ENCODE results near the gene TRPM3.

The TRPM3 gene

DNA sequence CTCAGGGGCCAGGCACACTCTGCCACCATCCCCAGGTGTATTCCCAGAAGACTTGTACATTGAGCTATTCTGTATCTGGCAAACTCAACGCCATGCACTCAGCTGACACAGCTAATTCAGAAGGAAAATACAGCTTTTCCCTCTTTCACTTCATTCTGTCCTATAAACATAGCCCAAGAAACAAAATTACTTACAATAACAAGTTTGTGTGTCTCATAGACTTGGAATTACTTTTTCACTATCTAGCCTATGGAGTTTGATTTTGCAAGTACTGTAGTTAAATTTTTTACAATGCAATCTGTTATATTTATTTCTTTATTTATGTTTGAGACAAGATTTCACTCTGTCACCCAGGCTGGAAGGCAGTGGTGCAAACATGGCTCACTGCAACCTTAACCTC lies 581.9 kb downstream of the TRPM3 start:
- no peak for DNase-seq

DNA sequence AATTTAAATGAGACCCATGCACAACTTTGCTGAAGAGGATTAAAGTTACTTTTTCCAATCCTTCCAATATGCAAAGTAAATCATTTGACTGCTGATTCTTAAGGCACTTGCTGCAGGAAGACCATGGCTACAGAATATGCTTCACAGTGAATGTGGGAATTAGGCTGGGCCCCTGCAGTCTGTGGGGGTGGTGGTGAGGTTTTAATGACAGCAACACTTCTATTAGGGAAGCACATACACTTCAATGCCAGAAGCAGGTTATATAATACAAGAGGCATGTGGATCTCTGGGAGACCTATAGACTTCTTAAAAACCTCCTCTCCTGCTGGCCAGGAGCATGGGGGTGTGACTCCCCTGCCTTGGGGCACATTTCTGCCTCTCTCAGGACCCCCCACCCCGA lies 582.4 kb downstream of the TRPM3 start:
- no peak for DNase-seq

DNA sequence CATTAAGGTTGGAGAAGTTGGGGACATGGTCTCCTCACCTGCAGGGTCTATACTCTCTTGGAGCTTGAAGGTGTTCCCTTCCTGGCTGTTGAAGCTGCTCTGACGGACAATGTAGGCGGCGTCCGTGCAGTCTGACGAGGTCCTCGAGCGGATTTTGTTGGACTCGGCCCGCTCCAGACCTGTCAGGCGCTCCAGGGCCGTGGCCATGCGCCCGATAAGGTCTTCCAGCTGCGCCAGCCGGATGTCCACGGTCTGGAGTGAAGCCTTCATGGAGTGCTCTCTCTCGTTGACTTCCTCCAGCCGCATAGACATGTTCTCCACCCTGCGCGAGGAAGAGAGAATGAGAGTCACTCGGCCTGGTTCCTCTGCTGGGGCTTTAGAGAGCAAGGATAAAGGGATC lies 584.3 kb downstream of the TRPM3 start:
- DNase-seq: no peak

DNA sequence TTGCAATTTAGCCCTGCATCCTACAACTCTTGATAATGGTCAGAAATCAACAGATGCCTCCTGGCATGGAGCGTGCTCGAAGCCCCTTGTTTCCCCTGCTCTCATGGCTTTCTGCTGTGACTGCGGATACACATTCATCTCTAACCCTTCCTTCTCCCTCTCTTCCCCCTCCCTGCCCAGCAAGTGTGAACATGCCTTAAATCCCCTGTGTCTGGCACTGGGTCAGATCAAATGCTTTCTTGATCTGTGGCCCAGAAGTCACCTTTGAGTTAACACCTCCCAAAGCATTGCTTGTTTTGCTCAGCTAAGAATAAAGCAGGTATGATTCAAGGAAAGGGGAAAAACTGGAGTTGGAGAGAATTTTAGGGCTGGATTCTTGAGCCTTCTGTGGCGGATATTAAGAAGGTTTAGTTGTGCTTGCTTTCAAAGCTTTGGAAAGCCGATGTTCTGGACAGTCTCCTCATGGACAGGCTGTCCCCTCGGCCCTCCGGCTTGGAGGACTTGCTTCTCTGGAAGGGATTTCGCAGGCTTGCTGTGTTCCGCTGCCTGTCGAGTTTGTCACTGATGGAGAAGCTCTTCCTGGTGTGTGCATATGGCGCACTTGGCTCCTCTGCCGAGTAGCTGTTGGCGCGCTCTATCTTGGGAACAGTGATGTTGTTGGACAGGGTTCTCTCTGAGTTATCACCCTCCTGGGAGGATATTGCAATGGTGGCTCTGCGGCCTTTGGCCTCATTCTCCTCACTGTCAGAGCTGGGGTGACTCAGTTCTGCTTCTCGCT lies 585.7 kb downstream of the TRPM3 start:
- DNase-seq: no peak

DNA sequence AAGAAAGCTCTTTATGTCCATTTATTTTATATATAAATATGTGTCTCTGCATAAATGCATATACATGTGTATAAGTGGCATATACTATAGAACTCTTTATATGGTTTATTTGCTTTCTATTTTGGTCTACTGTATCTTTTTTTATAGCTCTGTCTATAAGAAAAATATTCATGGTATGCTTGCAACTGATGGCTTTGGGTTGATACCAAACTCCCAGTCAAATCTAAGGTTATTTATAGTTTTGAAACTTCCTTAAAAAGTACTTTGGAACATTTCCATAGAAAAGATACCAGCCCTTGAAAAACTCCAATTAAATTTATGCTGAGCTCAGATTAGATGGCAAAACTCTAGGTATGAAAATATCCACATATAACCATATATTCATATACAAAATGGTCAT lies 587.0 kb downstream of the TRPM3 start:
- DNase-seq: no peak

DNA sequence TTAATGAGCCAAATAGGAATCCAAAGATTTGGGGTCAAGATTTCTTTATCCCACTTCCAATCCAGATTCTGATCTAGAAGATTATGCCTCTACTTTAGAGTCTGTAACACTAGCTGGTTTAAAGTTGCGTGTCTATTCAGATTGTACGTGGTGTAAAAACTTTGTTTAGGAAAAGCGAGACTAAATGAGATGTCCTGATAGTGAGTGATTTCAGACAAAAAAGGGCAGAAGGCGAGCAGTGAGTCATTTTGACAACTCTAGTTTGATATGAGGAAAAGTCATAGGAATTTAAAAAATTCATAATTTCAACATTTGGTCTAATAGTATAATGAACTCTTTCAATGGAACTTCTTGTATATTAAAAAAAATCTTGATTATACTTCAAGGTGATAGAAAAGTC lies 587.4 kb downstream of the TRPM3 start:
- DNase-seq: no peak

DNA sequence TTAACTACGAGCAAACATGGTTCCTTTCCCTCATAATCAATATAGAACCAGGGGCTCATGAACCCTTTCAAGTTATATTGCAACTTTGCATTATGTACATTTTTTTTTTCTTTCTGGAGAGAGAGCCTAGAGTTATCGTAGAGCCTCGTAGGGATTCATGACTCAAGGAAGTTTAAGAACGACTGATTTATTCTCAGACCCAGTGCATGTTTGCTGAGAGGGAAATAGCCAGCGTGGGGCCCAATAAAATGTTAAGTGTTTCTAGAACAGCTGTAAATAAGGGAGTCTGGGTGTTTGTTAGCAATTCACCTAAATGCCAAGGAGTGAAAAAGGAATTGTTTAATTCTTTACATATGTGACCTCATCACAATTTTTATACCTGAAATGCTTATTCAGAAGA lies 587.9 kb downstream of the TRPM3 start:
- no peak for DNase-seq

DNA sequence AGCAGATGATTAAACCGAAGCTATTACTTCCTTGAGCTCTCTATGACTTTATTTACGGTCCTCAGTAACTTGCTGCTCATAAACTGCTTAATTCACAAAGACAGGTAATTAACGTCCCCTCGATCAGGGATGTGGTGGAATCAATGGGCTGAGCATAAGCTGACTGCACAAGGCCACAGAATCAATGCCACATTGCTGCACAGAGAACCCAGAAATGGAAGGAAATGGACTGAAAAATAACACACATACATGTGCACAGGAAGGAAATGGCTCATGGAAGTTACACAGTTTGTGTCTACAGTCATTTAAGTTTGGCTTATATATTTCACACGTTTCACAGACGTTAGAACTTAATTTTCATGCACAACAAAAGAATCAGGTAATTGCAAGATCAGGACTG lies 588.7 kb downstream of the TRPM3 start:
- no peak for DNase-seq

DNA sequence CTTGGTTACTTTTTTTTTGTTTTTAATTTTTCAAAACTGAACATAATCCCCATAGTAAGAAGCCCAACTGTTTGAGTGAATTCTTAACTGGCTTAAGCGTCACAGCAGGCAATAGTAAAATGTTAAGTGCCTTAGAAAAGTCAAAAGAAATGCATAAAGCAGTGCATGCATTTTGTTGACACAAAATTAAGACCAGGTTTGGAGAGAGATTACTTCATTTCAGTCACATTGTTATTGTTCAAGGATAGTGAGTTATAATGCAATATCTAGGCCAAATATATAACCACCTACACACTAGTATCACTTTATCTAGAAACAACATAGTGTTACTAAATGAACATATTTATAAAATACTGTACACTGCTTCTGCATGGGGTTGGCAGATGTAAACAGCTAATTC lies 590.1 kb downstream of the TRPM3 start:
- DNase-seq: no peak

DNA sequence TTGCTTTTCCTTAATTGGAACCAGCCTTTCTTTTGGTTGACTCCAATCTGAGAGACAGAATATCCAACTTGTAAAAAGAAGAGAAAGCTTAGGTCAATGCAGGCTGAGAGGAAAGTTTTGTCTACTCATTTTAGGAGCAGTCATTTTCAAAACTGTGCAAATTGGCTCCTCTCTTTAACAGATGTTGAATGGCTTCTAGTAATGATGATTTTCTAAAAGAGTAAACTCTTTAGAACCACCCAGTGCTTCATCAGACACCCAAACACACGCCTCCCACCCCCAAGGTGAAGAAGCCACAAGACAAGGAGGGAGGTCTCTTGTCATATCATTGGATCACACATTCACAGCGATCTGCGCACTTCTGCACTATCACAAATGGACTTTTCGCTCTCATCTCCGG lies 590.7 kb downstream of the TRPM3 start:
- DNase-seq: no peak

DNA sequence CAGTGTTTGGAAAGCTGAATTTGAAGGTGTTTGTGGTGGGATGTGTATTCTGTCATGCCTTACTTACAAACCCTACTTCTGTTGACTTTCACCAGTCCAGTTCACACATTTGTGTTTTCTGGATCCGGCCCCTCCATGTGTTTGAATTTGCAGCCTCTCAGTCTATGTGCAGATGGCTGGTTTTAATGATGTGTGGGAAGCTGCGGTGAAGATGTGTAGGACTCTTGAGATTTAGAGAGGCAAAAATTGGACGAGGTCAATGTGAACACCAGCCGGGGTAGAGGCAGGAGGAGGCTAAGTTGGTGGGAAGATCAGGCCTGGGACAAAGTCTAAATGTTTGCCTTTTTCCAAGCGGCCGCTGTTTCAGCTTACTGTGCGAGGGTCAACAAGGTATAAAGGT lies 591.6 kb downstream of the TRPM3 start:
- DNase-seq: no peak

DNA sequence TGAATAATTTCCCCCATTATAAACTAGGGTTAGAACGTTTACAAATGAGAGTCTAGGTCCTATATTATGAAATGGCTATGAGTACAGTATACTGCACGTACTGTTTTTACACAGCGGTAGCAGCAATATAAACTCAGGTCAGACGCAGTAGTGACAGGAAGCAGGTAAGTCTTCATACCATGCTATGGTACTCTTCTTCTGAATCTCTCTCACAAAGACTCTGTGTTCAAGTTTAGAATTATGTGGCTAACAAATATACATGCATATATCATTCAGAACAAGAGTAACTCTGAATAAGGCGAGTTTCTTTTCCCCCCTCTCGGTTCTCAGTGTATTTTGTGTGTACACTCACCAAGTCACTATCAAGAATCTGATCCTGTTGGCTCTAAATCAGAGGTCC lies 592.0 kb downstream of the TRPM3 start:
- no peak for DNase-seq

DNA sequence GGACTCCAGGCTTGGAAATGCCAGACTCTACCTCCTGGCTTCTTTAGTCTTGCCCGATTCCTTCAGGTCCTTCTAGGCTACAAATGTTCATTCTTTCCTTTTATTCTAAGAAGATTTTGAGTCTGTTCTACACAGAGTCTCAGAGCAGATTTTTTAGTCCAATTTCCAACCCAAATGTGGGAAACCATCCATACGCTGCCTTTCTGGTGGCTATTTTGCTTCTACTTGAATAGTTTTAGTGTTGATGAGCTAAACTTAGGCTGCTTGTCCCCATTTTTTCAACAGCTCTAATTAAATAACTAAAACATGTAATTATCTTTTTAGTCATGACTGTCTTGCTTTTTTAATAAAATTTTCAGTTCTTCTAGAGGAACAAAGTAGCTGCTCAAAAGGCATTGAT lies 594.5 kb downstream of the TRPM3 start:
- DNase-seq: no peak

DNA sequence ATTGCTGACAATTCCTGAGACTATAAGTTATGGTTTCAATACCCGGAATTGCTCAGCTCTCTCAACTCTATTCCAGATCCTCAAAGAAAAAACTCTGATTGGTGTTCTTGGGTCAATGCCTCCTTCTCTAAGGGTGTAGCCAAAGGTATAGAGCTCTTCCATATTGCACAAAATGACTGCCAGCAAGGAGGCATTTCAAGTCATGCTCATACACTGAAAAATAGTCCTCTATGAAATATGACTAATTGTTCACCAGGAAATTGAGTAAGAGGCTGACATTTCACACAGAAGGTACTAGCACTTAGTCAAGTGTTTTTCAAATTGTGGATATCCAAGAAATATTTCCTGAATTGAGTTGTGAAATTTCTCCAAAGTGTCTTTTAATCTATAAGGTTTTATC lies 595.9 kb downstream of the TRPM3 start:
- DNase-seq: no peak

DNA sequence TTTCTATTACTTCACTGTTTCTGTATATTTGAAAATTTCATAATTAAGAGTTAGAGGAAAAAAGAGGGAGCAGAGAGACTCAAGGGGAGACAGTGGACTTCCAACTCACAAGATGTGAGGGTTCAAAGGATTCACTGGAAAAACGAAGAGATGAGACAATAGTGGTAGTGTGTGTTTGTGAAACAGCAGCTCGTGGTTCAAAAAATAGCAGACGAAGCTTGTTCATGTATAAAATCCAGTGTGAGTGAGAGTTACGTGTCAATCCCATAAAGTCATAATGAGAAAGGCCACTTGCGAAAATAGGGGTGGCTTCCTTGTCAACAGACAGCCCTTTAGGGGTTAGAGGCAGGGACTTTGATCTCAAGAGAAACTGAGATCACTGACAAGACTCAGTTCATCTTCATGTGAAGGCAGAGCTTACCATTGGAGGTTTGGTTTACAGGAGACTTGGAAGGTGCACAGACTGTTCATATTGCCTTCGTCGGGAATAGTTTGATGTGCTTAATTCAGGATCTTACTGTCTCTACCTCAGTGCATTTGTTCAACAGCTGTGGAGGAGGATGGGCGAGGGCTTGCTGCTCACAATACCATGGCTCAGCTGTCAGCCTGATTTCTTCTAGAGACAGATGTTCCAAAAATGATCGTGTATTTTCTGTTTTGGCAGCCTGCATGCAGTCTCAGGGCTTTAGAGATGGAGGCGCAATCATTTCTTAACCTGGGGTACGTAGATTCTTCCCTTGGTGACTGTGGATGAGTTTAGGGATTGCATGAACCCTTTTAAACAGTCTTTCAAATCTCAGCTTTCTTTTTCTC lies 601.3 kb downstream of the TRPM3 start:
- DNase-seq: no peak

DNA sequence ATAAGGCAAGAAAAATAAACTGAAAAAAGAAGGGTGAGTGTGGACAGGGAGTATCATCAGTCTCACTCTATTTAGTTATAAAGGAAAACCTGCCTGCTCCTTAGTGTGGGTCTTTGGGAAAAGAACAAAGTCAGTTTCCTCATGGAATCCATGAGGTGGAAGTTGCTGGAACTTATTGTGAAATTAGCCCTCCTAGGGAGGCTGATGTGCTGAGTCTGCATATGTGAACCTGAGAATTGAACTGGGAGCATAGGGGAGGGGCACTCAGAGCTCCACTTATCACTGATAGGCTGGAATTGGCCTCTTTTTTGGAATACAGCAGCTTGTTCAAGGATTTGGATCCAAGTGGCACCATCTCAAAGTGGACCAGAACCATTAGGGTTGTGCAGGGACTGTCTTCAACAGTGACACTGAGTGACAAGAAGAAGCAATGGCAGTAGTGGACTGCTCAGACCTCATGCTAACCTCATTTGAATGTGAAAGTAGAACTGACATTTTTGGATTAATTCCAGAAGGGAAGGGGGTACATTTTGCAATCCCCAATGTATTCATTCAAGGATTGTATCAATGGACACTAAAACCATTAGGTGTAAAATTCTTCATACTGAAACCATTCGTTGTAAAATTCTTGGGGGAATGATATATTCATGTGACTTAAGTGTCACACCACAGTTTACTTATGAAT lies 603.4 kb downstream of the TRPM3 start:
- DNase-seq: no peak

DNA sequence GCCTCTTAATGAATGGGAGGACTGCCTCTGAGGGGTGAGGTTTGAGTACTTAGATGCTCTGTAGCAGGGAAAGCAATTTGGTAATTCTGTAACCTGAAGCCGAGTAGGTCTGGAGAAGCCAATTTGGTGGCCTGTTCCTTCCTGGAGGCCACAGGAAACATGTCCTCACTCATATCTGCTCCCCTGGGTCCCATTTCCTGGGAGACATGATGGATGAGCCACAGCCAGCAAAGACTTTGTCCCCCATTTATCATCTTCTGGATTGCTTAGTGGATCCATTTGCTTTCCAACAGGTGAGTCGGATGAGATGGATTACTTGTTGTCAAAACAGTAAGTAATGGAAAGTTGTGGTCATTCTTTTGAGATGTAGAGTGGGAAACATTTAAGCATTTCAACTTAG lies 607.1 kb downstream of the TRPM3 start:
- no peak for DNase-seq

DNA sequence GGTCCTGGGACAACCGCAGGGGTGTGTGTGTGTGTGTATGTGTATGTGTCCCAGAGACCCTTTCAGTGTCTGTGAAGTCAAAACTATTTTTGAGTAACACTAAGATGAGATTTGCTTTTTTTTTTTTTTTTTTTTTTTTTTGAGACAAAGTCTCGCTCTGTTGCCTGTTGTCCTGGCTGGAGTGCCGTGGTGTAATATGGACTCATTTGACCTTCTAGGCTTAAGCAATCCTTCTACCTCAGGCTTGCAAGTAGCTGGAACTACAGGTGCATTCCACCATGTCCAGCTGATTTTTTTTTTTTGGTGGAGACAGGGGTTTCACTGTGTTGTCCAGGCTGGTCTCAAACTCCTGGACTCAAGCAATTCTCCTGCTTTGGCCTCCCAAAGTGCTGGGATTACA lies 609.6 kb downstream of the TRPM3 start:
- DNase-seq: no peak

DNA sequence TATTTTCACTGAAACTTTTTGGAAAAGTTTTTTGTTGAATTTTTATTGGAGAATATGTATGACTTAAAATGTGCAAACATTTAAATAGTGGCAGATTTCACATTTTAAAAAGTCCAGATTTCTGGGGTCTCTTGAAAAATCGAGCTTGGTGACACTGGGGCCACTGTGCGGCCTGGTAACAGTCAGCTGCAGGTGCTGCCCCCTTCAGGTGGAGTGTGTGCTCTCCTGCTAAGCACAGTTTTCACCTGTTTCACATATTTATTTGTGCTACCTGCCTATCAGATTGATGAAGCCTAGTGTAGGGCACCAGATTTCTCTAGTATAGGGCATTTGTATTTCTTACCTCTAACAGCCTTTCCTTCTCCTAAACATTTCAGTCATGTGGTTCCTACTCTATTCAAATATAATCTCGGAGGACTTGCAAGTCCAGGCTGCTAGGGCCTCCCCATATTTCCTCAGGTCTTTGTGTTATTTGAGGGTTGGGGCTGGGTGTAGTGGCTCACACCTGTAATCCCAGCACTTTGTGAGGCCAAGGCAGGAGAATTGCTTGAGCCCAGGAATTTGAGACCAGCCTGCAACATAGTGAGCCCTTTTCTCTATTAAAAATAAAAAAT lies 611.2 kb downstream of the TRPM3 start:
- DNase-seq: no peak

DNA sequence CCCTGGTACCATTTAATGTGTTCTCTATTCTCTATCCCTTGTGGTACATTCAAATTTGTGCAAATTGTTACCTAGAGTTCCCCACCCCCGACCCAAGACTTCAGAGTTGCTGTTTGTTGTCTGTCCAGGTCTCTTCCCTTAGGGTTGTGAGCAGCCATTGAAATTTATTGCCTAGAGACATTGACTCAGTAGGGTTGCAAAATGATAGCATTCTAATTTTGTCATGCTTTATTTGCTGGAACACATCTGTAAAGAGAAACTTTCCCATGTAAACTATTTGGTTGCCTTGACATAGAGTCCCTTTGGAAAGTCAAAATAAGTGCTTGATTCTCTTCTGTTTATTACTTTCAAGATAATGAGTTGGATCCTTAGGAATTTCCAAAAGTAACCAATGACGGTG lies 615.3 kb downstream of the TRPM3 start:
- DNase-seq: no peak

DNA sequence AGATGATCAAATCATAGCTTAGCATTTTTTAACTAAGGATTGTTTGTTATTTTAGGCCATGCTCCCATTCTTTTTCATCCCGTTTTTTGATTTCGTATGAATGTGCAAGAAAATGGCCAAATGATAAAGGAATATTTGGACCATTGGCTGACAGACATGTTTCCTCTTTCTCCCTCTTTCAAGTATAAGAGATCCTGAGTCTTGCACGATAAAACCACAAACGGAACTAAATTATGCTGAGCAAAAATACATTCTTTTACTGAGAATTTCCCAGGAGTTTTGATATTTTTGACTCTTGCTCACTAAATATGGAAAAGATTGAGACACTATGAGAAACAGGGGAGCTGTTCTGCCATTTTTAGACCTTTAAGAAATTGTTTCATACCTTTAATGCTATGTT lies 616.6 kb downstream of the TRPM3 start:
- DNase-seq: no peak

DNA sequence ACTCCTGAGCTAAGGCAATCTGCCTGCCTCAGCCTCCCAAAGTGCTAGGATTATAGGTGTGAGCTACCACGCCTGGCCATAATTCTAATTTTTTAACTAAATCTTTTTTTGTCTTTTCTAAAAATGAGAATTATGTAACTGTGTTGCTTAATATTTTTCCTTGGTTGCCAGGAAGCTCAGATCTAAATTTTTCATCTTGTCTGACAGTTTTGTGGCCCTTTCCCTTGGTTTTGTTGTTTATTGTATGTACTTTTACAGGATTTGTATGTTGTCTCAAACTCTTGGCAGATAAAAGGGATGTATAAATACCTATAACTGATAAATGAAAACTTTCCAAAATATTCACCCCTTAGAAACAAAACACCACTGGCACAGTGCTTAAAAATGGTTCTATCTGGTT lies 618.7 kb downstream of the TRPM3 start:
- no peak for DNase-seq

DNA sequence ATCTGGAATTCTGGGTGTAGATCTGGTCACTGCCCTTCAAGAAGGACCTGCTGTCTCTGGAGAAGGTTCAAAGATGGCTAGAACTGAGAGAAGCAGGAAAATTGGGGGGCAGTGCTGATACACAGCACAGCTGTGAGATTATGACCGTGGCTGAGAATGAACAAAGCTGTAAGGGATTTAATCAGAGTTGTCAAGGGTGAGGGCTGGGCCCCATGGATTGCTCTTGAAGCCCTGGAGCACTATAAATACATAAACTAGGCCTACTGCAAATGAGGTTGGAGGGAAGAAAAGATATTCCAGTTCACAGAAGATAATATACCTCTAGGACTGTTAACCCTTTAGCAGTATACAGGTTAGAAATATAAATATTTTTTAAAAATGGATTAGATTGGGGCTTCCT lies 620.6 kb downstream of the TRPM3 start:
- DNase-seq: no peak

DNA sequence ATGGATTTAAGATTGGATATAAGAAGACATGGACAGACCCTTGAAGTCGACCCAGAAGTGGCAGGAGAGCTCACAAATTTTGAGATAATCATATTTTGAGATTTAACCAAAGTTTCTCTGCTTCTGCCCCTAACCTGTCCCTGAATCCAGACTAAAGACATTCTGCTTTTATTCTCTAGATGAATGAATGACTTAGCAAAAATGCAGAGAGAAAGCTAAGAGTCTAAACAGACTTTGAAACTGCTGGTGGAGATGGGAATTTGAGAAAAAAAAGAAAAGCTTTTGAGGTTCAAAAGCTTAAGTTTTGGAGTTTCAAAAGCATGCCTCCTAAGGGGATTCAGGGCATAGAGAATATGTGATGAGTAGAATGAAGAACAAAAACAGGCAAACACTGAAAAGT lies 621.8 kb downstream of the TRPM3 start:
- DNase-seq: no peak
